Ishikawa (cell line): Measurements from ENCODE around the gene EBPL.

ENCODE experiments used
- CEBPB ChIP-seq: IDR thresholded peaks from 2 replicates; pipeline ENCODE4 v1.6.1; 2012
- CREB1 ChIP-seq: IDR thresholded peaks from 2 replicates; pipeline ENCODE4 v1.6.1; 2012; ENCODE audit warnings: low read depth
- EGR1 ChIP-seq: IDR thresholded peaks from 2 replicates; pipeline ENCODE4 v1.6.1; 2012
- EP300 ChIP-seq: IDR thresholded peaks from 2 replicates; pipeline ENCODE4 v1.6.1; 2012; ENCODE audit warnings: borderline replicate concordance
- TAF1 ChIP-seq: IDR thresholded peaks from 2 replicates; pipeline ENCODE4 v1.6.1; 2012; ENCODE audit warnings: low read depth, mild to moderate bottlenecking
- TCF12 ChIP-seq: IDR thresholded peaks from 2 replicates; pipeline ENCODE4 v1.6.1; 2012; ENCODE audit warnings: low read depth
- TEAD4 ChIP-seq: IDR thresholded peaks from 2 replicates; pipeline ENCODE4 v1.6.1; 2012
- YY1 ChIP-seq: IDR thresholded peaks from 2 replicates; pipeline ENCODE4 v1.6.1; 2012; ENCODE audit warnings: low read depth
- ZBTB7A ChIP-seq: IDR thresholded peaks from 2 replicates; pipeline ENCODE4 v1.6.1; 2012; ENCODE audit warnings: low read depth
- TF ChIP-seq, protein P1 (sequence below): IDR thresholded peaks from 2 replicates; pipeline ENCODE4 v1.6.1; 2012
- TF ChIP-seq, protein P2 (sequence below): IDR thresholded peaks from 2 replicates; pipeline ENCODE4 v1.6.1; 2012; ENCODE audit warnings: low read depth, mild to moderate bottlenecking
- TF ChIP-seq, protein P3 (sequence below): IDR thresholded peaks from 2 replicates; pipeline ENCODE4 v1.6.1; 2012

DNA sequence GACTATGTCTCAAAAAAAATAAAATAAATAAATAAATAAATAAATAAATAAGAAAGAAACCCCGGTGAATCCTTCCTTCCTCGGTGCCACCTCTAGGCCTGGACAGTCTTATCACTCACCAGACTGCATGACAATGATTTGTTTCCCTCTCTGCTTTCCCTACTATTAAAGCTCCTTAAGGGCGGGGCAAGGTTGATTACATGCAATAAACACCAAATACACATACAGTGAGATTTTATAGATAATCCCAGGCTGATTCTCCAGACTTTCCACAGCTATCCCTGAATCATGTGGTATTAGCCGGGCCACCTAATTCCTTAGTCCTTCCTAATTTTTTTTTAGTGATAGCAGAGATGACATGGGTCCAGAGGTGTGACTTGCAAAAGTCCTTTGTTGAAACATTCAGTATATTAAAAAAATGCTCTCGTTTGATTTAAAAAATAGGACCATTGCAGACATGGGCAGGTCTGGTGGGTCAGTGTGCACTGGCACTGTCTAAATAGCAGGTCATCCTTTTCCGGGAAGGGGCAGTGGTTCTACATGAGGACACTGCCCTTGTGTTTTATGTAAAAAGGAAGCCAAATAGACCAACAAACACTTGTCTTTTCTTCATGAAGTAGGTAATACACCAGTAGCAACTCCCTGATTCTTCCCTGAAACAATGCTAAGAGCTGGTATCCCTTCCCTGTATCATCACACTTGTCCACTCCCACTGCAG is 14.5 kb downstream of the EBPL start:
- TF ChIP-seq CREB1 (no peak), YY1 (no peak), ZBTB7A (no peak), EGR1 (no peak), EP300 (no peak), TEAD4 (no peak), TAF1 (no peak), TCF12 (no peak), CEBPB (no peak)
- TF ChIP-seq, protein P1, sequence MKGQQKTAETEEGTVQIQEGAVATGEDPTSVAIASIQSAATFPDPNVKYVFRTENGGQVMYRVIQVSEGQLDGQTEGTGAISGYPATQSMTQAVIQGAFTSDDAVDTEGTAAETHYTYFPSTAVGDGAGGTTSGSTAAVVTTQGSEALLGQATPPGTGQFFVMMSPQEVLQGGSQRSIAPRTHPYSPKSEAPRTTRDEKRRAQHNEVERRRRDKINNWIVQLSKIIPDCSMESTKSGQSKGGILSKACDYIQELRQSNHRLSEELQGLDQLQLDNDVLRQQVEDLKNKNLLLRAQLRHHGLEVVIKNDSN, result no peak
- TF ChIP-seq, protein P2, sequence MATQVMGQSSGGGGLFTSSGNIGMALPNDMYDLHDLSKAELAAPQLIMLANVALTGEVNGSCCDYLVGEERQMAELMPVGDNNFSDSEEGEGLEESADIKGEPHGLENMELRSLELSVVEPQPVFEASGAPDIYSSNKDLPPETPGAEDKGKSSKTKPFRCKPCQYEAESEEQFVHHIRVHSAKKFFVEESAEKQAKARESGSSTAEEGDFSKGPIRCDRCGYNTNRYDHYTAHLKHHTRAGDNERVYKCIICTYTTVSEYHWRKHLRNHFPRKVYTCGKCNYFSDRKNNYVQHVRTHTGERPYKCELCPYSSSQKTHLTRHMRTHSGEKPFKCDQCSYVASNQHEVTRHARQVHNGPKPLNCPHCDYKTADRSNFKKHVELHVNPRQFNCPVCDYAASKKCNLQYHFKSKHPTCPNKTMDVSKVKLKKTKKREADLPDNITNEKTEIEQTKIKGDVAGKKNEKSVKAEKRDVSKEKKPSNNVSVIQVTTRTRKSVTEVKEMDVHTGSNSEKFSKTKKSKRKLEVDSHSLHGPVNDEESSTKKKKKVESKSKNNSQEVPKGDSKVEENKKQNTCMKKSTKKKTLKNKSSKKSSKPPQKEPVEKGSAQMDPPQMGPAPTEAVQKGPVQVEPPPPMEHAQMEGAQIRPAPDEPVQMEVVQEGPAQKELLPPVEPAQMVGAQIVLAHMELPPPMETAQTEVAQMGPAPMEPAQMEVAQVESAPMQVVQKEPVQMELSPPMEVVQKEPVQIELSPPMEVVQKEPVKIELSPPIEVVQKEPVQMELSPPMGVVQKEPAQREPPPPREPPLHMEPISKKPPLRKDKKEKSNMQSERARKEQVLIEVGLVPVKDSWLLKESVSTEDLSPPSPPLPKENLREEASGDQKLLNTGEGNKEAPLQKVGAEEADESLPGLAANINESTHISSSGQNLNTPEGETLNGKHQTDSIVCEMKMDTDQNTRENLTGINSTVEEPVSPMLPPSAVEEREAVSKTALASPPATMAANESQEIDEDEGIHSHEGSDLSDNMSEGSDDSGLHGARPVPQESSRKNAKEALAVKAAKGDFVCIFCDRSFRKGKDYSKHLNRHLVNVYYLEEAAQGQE, result no peak
- TF ChIP-seq, protein P3, sequence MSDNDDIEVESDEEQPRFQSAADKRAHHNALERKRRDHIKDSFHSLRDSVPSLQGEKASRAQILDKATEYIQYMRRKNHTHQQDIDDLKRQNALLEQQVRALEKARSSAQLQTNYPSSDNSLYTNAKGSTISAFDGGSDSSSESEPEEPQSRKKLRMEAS, result no peak
